SJCRH30 (cell line): Measurements from ENCODE around the gene STRN4. TPM values are rescaled to one million over a fixed set of nuclear protein-coding genes. Genes with fewer than 3 reads are reported as not detected.

Experiments used
- DNase-seq, 2 experiments: peaks; one replicate each; pipeline ENCODE4 v3.0.0-alpha.2; 2015 to 2020
- H3K27ac ChIP-seq: fragments of 250-450 bp; sonication (Bioruptor Pico); 2 replicates; pipeline ENCODE4 v1.5.1; 2020; ENCODE audit warnings: mild to moderate bottlenecking, moderate library complexity
- H3K27me3 ChIP-seq: fragments of 250-450 bp; sonication (Bioruptor Pico); 2 replicates; pipeline ENCODE4 v1.5.1; 2020; ENCODE audit warnings: mild to moderate bottlenecking, moderate library complexity
- H3K36me3 ChIP-seq: fragments of 250-450 bp; sonication (Bioruptor Pico); 2 replicates; pipeline ENCODE4 v1.5.1; 2020; ENCODE audit warnings: mild to moderate bottlenecking, moderate library complexity
- H3K4me1 ChIP-seq: fragments of 250-450 bp; sonication (Bioruptor Pico); 2 replicates; pipeline ENCODE4 v1.5.1; 2020; ENCODE audit warnings: mild to moderate bottlenecking, moderate library complexity
- H3K4me3 ChIP-seq: fragments of 250-450 bp; sonication (Bioruptor Pico); 2 replicates; pipeline ENCODE4 v1.5.1; 2020; ENCODE audit warnings: mild to moderate bottlenecking, moderate library complexity
- H3K9me3 ChIP-seq: fragments of 250-450 bp; sonication (Bioruptor Pico); replicated peaks from 2 replicates; pipeline ENCODE4 v1.5.1; 2020; ENCODE audit warnings: mild to moderate bottlenecking, moderate library complexity
- total RNA-seq: library from RNA; depleted of rRNA; stranded (reverse); fragments of >200 nt; shearing (Covaris generic); gene quantifications from 2 replicates; pipeline ENCODE4 v1.2.3, GENCODE V29; 2014

Gene STRN4
- total RNA-seq, 1 experiment from 2014 or later = 80.6 TPM

GRCh38 chr19:46760363-46760762, 14.1 kb upstream of the STRN4 start:
- Histone ChIP-seq H3K4me3 (no peak overlapping the region), H3K27me3 (no peaks in the 10 kb centered on the region), H3K4me1 (no peaks in the 10 kb centered on the region), H3K36me3 (no peaks in the 10 kb centered on the region; the same call in 1 of the 2 replicates), H3K27ac (no peak overlapping the region), H3K9me3 (no peaks in the 10 kb centered on the region)
- no peak for DNase-seq

DNA sequence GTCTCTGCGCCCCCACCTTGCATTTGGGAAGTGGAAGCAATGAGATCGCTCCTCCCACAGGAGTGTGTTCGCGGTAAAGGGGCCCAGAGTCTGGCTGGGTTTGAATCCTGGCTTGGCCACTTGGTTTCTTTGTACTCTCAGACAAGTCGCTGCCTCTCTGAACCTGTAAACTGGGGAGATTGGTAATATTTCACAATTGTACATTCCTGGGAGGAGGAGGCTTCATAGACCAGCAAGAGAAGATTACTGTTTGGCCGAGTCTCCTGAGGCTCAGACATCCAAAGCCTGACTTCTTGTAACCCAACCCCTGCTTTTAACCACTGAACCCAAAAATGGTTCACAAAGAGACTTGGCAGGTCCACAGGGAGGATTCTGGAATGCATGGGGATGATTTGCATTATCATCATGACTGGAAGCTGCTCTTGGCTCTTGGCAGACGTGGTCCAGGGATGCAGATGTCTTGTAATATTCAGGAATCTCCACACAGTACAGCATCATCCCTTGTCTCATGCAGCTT, 13.6 kb upstream of the STRN4 start:
- Histone ChIP-seq H3K27me3 (no peaks in the 10 kb centered on the region), H3K36me3 (no peaks in the 10 kb centered on the region; the same call in 1 of the 2 replicates), H3K4me1 (no peaks in the 10 kb centered on the region), H3K27ac (no peak overlapping the region), H3K4me3 (no peak overlapping the region), H3K9me3 (no peaks in the 10 kb centered on the region)
- no peak for DNase-seq

- H3K4me1 ChIP-seq = no peaks in the 10 kb centered on the region
- no peaks in the 10 kb centered on the region; the same call in 1 of the 2 replicates for H3K36me3 ChIP-seq
- no peaks in the 10 kb centered on the region for H3K9me3 ChIP-seq
- H3K27me3 ChIP-seq = no peaks in the 10 kb centered on the region
- no peak overlapping the region for H3K4me3 ChIP-seq
- DNase-seq = no peak
- no peak overlapping the region for H3K27ac ChIP-seq
Measured at GRCh38 chr19:46759206-46759605, 13.0 kb upstream of the STRN4 start.

- DNase-seq = no peak
- Histone ChIP-seq H3K4me3 (no peak overlapping the region), H3K36me3 (no peaks in the 10 kb centered on the region; the same call in 1 of the 2 replicates), H3K9me3 (no peaks in the 10 kb centered on the region), H3K4me1 (no peaks in the 10 kb centered on the region), H3K27ac (no peak overlapping the region), H3K27me3 (no peaks in the 10 kb centered on the region)
Measured at GRCh38 chr19:46756544-46756888, 10.3 kb upstream of the STRN4 start.

DNA sequence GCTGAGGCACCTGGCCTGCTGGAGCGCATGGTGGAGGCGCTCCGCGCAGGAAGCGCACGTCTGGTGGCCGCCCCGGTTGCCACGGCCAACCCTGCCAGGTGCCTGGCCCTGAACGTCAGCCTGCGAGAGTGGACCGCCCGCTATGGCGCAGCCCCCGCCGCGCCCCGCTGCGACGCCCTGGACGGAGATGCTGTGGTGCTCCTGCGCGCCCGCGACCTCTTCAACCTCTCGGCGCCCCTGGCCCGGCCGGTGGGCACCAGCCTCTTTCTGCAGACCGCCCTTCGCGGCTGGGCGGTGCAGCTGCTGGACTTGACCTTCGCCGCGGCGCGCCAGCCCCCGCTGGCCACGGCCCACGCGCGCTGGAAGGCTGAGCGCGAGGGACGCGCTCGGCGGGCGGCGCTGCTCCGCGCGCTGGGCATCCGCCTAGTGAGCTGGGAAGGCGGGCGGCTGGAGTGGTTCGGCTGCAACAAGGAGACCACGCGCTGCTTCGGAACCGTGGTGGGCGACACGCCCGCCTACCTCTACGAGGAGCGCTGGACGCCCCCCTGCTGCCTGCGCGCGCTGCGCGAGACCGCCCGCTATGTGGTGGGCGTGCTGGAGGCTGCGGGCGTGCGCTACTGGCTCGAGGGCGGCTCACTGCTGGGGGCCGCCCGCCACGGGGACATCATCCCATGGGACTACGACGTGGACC, 9.7 kb upstream of the STRN4 start:
- no peak for DNase-seq
- Histone ChIP-seq H3K9me3 (no peaks in the 10 kb centered on the region), H3K27me3 (no peaks in the 10 kb centered on the region), H3K36me3 (no peaks in the 10 kb centered on the region; the same call in 1 of the 2 replicates), H3K4me1 (no peaks in the 10 kb centered on the region), H3K4me3 (no peak overlapping the region), H3K27ac (no peak overlapping the region)

DNA sequence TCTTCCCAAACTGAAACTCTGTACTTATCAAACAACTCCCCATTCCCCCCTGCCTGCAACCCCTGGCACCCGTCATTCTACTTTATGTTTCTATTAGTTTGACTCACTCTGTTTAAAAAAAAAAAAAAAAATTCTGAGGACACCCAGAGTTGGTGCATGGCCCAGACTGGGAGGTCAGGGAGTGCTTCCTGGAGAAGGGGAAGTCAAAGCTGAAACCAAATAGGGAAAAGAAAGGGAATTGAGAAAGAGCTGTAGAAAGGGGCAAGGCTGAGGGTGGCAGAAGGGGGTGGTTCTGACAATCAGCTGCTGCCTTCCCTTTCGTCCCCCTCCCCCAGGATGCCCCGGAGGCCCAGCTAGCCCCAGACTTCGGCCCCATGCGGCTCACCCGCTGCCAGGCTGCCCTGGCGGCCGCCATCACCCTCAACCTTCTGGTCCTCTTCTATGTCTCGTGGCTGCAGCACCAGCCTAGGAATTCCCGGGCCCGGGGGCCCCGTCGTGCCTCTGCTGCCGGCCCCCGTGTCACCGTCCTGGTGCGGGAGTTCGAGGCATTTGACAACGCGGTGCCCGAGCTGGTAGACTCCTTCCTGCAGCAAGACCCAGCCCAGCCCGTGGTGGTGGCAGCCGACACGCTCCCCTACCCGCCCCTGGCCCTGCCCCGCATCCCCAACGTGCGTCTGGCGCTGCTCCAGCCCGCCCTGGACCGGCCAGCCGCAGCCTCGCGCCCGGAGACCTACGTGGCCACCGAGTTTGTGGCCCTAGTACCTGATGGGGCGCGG, 9.0 kb upstream of the STRN4 start:
- H3K36me3 ChIP-seq = no peaks in the 10 kb centered on the region; the same call in 1 of the 2 replicates
- H3K27ac ChIP-seq = no peak overlapping the region
- no peak overlapping the region for H3K4me3 ChIP-seq
- H3K9me3 ChIP-seq = no peaks in the 10 kb centered on the region
- no peaks in the 10 kb centered on the region for H3K4me1 ChIP-seq
- no peak for DNase-seq
- H3K27me3 ChIP-seq = no peaks in the 10 kb centered on the region

DNA sequence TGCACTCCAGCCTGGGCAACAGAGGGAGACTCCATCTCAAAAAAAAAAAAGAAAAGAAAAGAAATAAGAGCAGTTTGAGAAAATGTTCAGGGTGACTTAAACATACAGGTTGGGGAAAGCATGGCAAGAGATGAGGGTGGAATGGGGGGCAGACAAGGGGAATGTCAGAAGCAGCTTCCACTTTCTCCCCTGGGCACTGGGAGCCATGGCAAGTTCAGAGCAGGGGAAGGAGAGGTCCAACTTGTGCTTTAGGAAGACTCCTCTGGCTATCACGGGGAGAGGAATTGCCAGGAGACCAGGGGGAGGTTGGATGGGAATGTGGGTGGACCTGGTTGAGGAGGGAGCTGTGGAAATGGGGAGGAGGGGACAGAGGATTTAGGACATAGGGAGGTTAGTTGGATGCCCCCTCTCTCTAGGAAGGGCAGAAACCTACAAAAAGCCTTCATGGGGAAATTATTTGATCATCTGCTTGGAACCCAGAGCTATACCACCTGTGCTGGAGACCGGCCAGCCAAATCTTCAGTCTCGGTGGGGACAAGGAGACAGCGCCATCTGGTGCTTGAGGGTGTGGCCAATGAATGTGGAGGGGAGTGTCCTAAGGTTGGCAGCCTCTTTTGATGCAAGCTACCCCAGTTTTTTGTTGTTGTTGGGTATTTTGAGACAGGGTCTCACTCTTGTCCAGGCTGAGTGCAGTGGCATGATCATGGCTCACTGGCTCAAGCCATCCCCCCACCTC, 7.3 kb upstream of the STRN4 start:
- Histone ChIP-seq H3K4me1 (no peaks in the 10 kb centered on the region), H3K9me3 (no peaks in the 10 kb centered on the region), H3K4me3 (no peak overlapping the region), H3K27me3 (no peaks in the 10 kb centered on the region), H3K36me3 (no peaks in the 10 kb centered on the region; the same call in 1 of the 2 replicates), H3K27ac (no peak overlapping the region)
- peak; percentile 47 to 65 for DNase-seq

DNA sequence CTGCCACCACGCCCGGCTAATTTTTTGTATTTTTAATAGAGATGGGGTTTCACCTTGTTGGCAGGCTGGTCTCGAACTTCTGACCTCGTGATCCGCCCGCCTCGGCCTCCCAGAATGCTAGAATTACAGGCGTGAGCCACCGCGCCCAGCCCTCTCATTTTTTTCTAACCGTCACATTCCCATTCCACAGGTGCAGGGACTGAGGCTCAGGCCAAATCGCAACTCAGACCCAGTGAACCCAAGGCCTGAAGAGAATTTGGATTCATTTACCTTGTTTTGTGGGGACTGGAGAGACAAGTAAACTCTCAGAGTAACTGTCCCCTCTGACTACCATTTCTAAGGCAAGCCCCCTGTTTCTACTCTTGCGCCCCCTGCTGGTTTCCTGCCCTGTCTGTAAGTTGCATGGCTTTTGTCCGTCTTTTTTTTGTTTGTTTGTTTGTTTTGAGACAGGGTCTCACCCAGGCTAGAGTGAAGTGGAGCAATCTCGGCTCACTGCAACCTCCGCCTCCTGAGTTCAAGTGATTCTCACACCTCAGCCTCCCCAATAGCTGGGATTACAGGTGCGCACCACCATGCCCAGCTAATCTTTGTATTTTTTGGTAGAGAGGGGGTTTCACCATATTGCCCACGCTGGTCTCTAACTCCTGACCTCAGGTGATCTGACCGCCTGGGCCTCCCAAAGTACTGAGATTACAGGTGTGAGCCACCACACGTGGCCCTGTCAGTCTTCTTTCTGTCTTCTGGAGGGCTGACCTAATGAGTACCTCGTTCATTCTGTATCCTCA, 2.3 kb upstream of the STRN4 start:
- peaks cover 3% of the 10 kb centered on the region; the same call in 1 of the 2 replicates for H3K4me1 ChIP-seq
- H3K27me3 ChIP-seq = no peaks in the 10 kb centered on the region
- H3K4me3 ChIP-seq = no peak overlapping the region
- DNase-seq = peak; percentile 62 to 74
- no peak overlapping the region for H3K27ac ChIP-seq
- no peaks in the 10 kb centered on the region for H3K36me3 ChIP-seq
- H3K9me3 ChIP-seq = no peaks in the 10 kb centered on the region

- H3K36me3 ChIP-seq = peaks cover 16% of the 10 kb centered on the region; the same call in 1 of the 2 replicates
Measured at GRCh38 chr19:46745521-46746280, 549 bp downstream of the STRN4 start, which contains the start of gene FKRP. Gene FKRP, plus strand, starts transcription at chr19:46746057. Its CDS starts 9,394 bp downstream, at chr19:46755451.

DNA sequence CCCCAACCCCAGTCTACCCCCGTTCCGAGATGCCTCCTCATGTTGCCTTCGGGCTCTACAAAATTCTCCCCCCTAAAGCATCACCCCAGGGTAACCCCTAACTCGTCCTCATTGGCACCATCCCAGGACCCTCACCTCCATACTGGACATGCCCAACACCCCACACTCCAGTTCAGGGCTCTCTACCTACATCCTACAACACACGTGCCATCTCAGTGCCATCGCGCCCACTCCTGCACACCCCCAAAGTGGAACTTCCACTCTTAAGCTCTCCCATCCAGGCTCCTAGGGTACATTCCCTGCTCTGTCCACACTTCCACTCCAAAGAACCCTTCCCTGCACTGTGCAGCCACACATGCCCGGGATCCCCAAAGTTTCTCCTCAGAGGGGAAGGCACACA, 1.2 kb downstream of the STRN4 start:
- Histone ChIP-seq H3K27me3 (no peaks in the 10 kb centered on the region), H3K36me3 (peaks cover 16% of the 10 kb centered on the region; the same call in 1 of the 2 replicates), H3K4me1 (peaks cover 3% of the 10 kb centered on the region; the same call in 1 of the 2 replicates), H3K27ac (no peak overlapping the region), H3K4me3 (peak overlapping the region; percentile 100), H3K9me3 (no peaks in the 10 kb centered on the region)
- no peak for DNase-seq

More at GRCh38 chr19:46745521-46746280, 549 bp downstream of the STRN4 start, which contains the start of gene FKRP:
- Histone ChIP-seq H3K27ac (peak within 1 kb of the TSS; percentile 78), H3K27me3 (no peaks in the 10 kb centered on the region), H3K4me1 (peaks cover 3% of the 10 kb centered on the region; the same call in 1 of the 2 replicates), H3K9me3 (no peaks in the 10 kb centered on the region), H3K4me3 (peak within 1 kb of the TSS; percentile 100)
- DNase-seq = peak; percentile 40 to 45

DNA sequence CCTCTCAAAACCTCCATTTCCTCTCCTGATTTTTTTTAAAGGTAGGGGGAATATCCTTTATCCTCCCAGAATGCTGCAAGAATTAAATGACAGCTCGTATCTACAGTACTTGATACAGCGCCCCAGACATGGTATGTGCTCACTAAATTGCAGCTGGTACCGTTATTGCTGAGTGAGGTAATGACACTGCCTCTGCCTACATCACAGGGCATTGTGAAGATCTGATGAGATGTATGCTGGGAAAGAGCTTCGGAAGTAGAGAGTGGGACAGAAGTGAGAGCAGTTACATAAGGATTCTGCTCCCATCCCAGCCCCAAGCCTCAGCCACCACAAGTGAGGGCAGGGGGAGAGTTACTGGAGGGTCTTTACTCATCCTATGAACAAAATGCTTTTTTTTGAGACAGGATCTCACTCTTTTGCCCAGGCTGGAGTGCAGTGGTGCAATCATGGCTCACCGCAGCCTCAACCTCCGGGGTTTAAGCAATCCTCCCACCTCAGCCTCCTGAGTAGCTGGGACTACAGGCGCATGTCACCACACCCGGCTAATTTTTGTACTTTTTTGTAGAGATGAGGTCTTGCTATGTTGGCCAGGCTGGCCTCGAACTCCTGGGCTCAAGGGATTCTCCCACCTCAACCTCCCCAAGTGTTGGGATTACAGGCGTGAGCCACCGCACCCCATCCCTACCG, 2.1 kb downstream of the STRN4 start:
- Histone ChIP-seq H3K4me1 (peaks cover 3% of the 10 kb centered on the region; the same call in 1 of the 2 replicates), H3K27me3 (no peaks in the 10 kb centered on the region), H3K36me3 (peaks cover 16% of the 10 kb centered on the region; the same call in 1 of the 2 replicates), H3K4me3 (no peak overlapping the region), H3K27ac (no peak overlapping the region), H3K9me3 (no peaks in the 10 kb centered on the region)
- no peak for DNase-seq

DNA sequence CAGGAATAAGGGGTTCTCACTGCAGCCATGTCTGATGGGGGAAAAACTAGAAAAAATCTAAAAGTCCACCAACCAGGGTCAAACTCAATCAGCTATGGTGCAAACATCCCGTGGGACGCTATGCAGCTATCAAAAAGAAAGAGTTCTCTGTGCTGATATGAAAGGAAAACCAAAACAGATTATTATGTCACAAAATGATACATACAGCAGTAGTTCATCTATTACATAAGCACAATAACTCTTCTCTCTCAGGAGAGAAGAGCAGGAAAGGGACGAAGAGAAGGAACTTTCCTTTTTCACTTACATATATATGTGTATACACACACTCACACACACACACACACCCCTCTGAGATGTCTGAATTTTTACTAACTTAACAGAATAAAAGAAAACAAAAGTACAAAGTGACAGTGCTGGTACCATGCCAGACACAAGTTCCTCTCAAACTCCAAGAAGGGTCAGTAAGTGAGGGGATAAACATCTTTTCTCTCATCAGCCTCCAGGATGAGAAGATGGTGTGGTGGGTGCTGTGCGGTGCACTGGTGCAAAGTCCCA, 3.2 kb downstream of the STRN4 start:
- Histone ChIP-seq H3K27me3 (no peaks in the 10 kb centered on the region), H3K27ac (no peak overlapping the region), H3K9me3 (no peaks in the 10 kb centered on the region), H3K36me3 (peaks cover 17% of the 10 kb centered on the region; the same call in 1 of the 2 replicates), H3K4me3 (no peak overlapping the region), H3K4me1 (peaks cover 3% of the 10 kb centered on the region; the same call in 1 of the 2 replicates)
- DNase-seq = no peak
